CMK (cell line): Measurements from ENCODE around the gene TRIM17.

Experiments
- DNase-seq: peaks from one replicate; pipeline ENCODE4 v3.0.0-alpha.2; 2010; ENCODE audit warnings: low read depth

TRIM17 gene

DNA sequence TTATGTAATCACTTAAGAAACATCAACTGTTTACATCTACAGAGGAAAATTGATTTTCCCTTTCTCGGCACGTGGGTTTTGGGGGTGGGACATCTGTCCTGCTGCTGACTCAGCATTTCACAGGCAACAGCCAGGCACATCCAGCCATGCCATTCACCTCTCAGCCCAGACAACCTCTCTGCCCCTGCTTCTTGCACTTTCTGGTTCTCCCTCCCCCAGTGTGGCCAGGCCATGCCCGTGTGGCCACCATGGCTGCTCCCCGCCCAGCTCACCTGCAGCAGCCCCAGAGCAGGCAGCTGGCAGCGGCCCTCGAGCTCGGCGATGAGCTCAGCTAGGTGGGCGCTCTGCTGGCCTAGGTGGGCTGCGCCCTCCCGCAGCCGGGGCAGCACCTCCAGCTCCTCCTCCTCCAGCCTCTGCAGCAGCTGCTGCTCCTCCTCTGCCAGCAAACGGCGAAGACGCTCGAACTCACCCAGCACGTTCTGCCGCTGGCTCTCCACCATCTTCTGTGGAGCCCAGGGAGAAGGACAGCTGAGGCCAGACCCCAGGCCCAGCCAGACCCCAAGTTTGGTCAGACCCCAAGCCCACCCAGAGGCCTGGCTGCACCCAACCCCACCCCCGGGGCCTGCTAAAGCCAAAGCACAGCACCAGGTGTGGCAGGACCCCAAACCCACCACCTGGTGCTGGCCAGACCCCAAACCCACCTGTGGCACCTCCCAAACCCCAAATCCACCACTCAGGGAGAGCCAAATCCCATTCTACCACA lies 15.8 kb downstream of the TRIM17 start:
- DNase-seq = no peak

DNA sequence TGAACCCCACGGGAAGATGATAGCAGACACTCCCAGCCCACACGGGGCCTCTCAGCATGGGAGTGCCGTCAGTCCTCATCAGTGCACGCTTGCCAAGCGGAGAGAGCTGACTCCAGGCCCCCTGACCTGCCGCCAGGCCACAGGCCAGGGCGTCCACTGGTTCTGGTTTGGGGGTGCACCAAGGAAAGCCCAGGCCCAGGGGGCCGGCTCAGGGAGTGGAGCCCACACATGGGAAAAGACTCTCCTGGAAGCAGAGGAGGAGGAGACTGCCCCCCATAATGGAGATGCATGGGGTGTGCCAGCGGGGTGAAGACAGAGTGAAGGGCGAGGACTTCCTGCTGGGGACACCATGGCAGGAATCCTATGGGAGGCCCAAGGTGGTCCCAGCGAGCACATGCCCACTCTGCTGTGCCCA lies 16.4 kb downstream of the TRIM17 start:
- DNase-seq = no peak

DNA sequence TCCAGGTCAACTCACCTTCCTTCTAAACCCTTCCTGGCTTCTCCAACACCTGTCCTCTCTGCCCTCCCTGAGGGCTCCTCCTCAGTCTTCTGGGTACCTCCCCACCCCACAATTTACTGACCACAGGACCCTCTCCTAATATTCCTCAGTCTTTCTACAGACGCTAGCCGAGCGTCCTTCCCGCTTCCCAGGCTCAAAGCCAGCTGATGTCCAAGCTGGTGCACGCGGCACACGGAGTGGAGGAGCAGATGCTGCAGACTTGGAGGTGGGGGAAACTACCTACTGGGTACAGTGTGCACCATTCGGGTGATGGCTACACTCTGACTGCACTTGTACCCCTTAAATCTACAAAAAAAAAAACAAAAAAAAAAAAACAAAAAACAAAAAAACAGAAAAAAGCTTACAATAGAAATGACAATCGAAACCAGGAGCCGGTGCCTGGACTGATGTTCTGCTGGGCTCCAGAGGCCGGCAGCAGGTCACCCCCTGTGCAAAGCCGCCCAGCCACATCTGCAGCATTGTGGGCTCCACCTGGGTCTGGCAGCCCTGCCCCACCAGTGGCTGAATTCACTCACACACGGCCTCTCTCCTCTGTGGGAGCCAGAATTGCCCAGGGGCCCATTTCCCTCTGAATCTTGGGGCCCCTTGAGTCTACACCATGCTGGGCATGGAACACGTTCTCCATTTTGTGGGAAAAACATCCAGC lies 17.0 kb downstream of the TRIM17 start:
- no peak for DNase-seq

DNA sequence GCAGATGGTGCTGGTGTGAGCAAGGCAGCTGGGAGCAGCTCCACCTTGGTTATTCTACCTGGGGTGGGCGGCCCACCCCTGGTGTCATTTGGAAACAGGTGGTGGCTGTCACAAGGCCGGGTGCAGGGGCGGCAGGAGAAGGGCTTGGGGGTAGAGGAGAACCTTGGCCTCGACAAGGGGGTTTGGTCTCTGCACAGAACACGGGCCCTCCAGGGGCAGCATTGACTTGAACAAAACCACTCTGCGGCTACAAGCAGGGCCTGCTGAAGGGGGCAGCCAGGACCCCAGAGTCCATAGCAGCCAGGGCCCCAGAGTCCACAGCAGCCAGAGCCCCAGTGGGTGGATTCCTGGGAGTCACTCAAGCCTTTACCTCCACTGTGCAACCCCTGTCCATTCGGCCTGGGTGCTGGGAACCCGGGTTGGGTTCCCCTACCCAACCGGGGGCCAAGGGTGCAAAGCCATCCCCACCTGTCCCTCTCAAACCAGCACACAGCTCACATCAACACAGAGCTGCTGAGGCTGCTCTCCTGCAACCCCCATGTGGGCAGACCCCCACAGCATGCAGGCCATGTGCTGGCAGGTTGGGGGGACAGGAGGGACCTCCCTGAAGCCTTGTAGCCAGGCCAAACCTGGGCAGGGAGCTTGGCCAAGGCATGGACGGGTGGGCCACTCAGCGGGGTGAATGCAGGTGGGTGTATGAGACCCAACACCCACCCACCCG lies 17.8 kb downstream of the TRIM17 start:
- DNase-seq = no peak

DNA sequence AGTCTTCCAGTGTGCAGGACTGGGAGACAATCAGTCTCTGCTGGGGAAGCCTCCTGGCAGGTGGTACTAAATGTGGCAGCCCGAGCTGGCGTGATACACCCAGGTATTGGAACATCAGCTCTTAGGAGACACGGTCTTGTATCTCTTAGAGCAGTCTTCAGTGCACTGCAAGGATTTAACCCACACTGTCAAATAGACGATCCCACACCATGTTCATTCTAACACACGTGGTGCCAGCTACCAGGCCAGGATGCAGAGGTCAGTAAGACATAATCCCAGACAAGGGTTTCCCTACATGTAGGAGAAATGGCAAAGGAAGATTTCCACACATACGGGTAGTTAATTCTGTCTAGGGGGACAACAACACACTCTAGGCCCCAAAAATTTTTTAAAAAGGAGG lies 18.7 kb downstream of the TRIM17 start:
- DNase-seq = no peak

DNA sequence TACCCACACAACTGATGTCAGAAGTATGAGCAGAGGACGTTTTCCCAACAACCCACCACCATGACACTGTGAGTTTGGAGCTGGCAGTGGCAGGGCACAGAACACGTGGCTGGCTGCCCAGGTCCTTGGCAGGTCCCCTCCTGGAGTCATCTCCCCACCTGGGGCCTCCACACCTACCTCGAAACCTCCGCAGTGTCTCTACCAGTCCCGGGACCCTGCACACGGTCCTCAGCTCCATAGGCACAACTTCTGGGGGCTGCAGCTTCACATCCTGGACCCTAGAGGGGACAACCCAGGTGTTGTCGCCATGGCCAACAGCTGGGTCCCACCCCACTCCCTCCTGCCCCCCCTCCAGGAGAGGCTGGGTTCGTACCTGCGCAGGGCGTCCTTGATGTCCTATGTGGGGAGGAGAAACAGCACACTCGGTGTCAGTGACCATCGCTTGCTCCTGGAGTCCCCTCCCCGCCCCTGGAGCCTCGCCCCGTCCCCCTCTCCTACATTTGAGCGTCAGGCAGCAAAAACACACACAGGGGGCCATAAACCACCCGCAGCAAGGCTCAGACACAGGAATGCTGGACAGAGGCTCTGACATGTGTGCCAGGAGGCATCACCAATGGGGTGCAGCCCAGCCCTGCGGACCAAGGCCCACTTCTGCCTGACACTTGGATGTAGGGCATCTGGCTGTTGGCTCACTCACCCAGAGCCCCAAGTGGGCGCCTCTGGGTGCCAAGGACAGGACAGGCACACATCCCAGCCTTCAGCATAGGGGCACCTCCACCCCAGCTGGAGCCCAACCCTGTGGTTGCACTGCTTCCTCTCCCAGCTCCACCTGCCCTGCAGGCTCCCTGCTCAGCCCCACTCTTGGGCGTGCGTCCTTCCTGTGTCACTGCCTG lies 19.6 kb downstream of the TRIM17 start:
- DNase-seq = no peak

DNA sequence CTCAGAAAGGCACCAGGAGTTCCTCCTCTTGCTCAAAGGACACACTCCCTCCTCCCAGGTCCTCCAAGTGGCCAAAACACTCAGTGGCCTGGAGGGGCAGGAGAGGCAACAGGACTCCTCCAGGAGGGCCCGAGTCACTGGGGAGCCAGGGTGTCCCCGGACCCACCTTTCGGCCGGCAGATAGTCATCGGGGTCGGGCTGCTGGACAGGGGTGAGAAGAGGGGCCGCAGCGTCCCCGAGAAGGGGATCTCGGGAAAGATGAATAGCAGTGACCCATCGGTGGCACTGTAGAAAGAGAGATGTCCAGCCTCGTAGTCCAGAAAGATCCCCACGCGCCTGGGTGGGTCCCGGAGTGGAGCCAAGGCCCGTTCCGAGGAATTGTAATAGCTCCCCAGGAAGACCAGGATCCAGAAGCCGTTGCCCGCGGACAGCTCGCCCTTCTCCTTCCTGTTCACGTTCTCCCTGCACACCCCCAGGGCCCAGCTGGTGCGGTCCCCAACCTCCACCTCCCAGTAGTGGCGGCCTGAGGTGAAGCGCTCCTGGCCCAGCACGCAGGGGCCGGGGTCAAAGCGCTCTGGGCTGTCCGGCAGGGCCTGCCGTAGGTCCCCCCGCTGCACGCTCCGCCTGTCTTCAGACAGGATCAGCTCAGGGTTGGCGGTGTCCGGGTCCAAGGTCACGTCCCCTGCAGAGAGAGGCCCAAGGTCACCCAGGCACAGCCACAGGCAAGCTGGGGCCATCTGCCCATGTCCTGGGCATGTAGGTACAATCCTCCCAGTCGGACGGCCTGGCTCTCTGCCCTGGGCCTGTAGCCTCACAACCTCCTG lies 21.9 kb downstream of the TRIM17 start:
- no peak for DNase-seq

DNA sequence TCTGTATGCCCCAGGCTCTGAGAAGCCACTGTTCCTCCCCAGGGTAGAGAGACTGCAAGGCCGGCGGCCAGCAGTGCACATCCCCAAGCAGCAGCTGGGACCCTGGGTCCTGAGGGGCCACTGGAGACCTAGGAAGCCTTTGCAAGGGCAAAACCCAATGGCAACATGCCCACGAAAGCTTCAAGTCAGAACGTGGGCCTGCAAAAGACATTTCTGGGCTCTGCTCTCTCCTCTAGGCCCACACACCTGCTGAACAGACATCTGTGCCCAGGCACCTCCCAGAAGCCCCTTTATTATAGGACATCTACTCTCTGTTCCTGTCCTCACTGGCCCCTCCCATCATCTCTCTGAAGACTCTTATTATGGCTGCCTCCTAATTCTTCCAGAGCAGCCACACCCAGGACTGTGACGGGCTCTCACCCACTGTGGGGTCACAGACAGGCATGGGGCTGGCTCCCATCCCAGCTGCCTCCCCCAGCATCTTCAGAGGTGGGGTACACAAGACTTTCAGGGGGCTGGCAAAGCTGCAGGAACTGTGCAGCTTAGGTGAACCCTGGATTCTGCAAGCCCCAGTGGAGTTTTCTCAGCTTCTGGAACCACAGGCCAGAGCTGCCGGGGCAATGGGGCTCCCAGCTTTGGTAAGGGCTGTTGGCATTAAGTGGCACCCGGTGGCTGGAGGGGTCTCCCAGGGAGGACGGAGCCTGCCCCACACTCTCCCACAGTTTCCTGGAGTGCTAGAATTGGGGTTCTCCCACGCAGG lies 22.7 kb downstream of the TRIM17 start:
- DNase-seq = no peak

DNA sequence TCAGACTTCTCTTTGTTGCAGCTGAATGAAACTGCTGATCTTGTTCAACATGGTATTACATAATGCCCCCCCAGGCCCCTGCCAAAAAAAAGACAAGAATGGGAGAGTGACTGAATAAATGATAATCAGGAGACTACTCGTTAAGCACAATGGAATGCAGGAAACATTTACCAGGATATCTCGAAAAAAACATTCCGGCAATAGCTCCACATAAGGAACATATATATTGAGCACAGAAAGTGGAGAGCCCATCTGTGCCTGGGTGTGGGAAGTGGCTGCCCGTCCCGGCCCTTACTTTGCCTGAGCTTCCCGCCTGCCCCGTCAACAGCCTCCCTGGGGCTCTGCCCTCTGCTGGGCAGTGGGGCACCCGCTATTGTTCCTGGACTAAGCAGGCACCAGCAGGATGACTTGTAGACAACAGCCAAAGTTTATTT lies 23.4 kb downstream of the TRIM17 start:
- no peak for DNase-seq

DNA sequence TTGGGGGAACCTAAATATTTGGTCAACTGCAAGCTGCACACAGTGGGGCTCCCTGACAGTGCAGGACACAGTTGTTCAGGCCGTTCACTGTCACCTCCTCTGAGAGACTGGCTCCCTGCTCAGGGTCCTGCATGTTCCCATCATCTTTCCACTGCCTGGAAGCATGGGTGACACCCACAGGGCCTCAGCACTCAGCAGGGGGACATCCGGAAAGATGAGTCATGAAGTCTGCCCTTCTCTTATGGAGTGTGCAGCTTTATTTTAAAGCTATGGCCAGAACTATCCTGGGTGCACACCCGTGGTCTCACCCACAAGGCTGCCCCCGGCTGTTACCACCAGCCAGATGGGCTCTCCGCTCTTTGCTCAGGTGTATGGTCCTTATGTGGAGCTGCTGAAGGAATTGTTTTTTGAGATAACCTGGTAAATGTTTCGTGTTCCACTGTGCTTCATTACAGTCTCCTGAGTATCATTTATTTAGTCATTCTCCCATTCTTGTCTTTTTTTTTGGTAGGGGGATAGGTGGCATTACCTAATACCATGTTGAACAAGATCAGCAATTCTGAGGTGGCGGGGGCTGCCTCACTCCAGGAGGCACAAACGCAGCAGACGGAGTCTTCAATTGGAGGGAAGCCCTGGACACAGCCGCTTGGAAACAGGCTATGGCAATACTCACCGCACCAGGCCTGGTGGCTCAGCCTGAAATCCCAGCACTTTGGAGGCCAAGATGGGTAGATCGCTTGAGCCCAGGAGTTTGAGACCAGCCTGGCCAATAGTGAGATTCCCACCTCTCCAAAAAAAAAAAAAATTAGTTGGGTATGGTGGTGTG lies 24.3 kb downstream of the TRIM17 start:
- DNase-seq = no peak

DNA sequence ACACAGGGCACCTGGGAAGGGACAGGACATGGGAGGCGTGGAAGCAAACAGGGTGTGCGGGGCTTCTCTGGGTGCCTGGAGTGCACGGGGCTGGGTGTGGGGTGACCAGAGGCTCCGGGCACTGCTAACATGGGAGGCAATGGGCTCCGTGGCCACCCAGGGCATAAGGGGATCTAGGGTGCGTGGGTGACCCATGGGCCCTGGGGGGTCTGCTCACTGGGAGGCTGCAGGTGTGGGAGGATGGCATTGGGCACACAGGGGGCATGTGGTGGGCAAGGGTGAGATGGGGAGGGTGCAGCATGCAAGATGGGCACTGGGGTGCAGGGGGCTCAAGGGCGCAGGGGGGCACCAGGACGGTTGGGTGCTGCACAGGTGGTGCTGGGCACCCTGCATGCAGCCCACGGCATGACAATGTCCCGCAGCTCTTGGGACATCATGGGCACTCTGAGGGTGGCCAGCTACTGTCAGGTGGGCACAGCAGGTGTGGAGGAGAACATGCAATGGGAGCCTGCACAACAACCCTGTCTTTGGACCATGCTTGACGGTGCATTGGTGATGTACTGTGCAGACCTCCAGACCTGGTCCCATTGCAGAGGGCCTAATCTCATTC lies 25.1 kb downstream of the TRIM17 start:
- DNase-seq = no peak

DNA sequence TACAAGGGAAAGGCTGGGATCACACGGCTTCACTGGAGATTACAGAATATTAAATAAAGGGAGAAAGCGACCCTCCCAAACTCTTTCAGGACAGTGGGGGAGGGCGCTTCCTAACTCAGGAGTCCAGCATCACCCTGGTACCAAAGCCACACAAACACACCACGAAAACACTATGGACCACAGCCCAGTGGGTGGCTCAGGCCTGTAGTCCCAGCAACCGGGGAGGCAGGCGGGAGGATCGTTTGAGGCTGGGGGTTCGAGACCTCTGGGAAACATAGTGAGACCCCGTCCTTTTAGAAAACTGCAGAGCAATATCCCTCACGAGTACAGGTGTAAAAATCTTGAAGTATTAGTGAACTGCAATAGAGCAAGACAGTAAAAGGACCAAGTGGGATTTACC lies 26.0 kb downstream of the TRIM17 start:
- DNase-seq = no peak

DNA sequence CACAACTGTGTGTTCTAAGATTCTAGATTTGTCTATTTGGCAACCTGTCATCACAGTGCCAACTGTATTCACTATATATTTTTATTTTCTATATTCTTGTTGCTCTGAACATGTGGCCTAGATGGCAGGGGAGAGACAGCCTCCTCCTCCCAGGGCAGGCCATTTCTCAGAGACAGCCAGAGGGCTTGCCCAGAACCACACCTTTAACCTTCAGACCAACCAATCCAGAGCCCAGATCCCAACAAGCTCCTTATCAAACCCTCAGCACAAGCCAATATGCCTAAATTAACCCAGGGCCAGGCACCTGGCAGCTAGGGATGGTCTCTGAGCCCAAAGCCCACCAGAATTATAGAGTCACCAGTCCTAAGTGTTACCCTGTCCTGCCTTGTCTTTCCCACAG lies 29.3 kb downstream of the TRIM17 start:
- no peak for DNase-seq

DNA sequence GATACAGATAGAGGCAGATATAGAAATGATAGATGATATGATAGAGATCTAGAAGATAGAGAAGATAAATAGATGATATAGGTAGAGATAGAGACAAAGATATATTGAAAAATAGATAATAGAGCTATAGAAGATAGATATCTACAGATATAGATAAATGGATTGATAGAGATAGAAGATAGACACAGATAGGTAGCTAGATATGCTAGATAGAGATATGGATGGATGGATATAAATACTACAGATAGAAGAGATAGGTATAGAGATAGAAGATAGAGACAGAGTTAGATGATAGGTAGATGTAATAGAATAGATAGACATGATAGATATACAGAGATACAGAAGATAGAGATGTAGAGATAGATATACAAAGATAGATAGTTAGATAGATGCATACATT lies 31.4 kb downstream of the TRIM17 start:
- DNase-seq = no peak

DNA sequence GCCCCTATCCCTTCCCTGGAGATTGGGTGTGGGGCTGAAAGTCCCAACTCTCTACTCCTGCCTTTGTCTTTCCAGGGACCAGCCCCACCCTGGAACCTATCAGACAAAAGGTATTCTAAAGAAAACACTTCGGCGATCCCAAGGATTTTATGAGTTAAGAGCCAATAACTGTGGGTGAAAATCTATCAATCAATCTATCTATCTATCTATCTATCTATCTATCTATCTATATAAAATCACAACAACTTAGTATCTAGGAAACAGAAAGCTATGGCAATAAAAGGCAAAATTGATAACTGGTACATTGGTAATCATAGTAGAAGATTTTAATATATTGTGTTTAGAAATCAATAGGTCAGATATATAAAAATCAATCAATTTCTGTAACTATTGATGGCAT lies 32.9 kb downstream of the TRIM17 start:
- DNase-seq = no peak

DNA sequence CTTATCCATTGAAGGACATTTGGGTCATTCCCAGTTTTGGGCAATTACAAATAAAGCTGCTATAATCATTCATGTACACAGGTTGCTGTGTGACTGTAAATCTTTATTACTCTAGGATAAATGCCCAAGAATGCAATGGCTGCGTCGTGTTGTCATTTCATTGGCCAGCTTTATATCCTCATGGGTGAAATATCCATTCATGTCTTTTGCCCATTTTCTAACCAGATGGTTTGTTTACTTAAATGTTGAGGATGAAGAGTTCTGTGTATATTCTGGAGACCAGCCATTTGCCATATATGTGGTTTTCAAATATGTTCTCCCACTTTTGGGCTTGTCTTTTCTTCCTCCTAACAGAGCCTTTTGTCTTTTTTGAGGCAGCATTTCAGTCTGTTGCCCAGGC lies 35.3 kb downstream of the TRIM17 start:
- no peak for DNase-seq

DNA sequence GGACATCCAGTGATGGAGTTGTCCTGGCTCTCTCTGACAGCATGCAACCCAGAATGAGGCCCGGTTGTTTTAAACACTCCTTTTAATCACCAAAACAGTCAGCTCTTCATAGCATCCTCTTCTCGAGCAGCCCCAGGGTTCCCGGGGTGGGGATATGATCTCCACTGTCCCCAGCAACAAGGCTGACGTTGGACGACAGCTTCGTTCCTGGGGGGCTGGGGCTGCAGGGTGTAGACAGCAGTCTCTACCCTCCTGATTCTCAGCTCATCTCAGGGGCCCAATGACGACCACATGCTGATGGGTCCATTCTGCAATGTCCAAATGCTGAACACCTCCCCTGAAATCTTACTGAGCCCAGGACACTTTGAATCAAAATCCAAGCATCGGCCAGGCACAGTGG lies 37.0 kb downstream of the TRIM17 start:
- no peak for DNase-seq

DNA sequence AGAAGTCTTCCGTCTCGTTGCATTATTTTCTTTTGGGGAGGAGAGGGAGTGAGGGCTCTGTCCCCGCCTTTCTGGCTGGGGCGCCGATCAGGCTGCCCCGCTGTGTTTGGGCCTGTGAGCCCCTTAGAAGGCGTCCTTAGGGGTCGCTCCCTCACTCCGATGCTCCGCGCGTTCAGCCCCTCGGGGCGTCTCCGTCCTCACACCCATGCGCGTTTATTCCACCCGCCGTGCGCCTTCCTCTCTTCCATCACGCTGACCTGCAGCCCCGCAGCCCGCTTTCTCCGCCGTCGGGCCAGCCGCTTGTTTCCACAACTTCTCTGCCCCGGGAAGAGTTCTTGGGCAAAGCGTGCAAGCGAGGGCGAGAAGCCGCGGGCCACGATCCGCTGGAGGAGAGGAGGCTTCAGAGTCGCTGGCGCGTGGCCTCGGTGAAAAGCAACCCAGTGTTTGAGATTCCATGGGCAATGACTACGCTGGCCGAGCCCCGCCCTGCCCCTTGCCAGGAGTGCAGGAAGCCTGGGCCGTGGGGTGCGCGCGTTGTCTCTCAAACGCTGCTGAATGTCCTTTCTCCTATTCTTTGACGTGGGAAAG lies 37.7 kb downstream of the TRIM17 start:
- no peak for DNase-seq
